ENCODE results near the gene NUDT16.
"Not testable (repeated sequence)": the region's sequence is repeated elsewhere in the genome, so short reads cannot be mapped to it uniquely, and the experiment has no call there.

NUDT16 gene

GRCh38 chr3:131374741-131375140 is 6.8 kb upstream of the NUDT16 start:
- Histone ChIP-seq H3K4me2 (ENCODE audit: low read length) (no peak overlapping the region), H3K4me1 (ENCODE audit: low read length) (peaks cover 5% of the 10 kb centered on the region; the same call in 1 of the 2 replicates), H3K27me3 (ENCODE audit: low read depth, low read length) (no peaks in the 10 kb centered on the region), H3K36me3 (replicated peaks; ENCODE audit: low read depth, low read length) (no peaks in the 10 kb centered on the region), H3K27ac (ENCODE audit: low read length) (no peak overlapping the region), H3K4me3 (ENCODE audit: low read length) (no peak overlapping the region), H3K79me2 (ENCODE audit: low read length) (no peaks in the 10 kb centered on the region), H2AFZ (ENCODE audit: low read depth, low read length) (no peak overlapping the region), H4K20me1 (ENCODE audit: insufficient read depth, low read length) (no peaks in the 10 kb centered on the region), H3K9ac (ENCODE audit: low read length) (no peak overlapping the region), H3K9me3 (ENCODE audit: insufficient read depth, low read length) (no peaks in the 10 kb centered on the region)
- no peak for TF ChIP-seq CTCF (IDR thresholded peaks at IDR 0.05; ENCODE audit: low read depth, low read length)

GRCh38 chr3:131380821-131381444 is 641 bp upstream of the NUDT16 start:
- H3K27ac ChIP-seq (ENCODE audit: low read length): peak overlapping the region; percentile 27

GRCh38 chr3:131386429-131387165 is 5.0 kb downstream of the NUDT16 start:
- Histone ChIP-seq H3K9me3 (ENCODE audit: insufficient read depth, low read length) (no peaks in the 10 kb centered on the region), H3K4me3 (ENCODE audit: low read length) (no peak overlapping the region), H3K4me2 (ENCODE audit: low read length) (no peak overlapping the region), H3K27me3 (ENCODE audit: low read depth, low read length) (no peaks in the 10 kb centered on the region), H3K79me2 (ENCODE audit: low read length) (peaks cover 9% of the 10 kb centered on the region; the same call in 1 of the 2 replicates), H4K20me1 (ENCODE audit: insufficient read depth, low read length) (no peaks in the 10 kb centered on the region), H3K4me1 (ENCODE audit: low read length) (peaks cover 9% of the 10 kb centered on the region), H3K27ac (ENCODE audit: low read length) (no peak overlapping the region), H2AFZ (ENCODE audit: low read depth, low read length) (no peak overlapping the region), H3K36me3 (replicated peaks; ENCODE audit: low read depth, low read length) (peaks cover 16% of the 10 kb centered on the region), H3K9ac (ENCODE audit: low read length) (no peak overlapping the region)
- no peak for TF ChIP-seq CTCF (IDR thresholded peaks at IDR 0.05; ENCODE audit: low read depth, low read length)
- no peak for TF ChIP-seq EZH2phosphoT487 (IDR thresholded peaks at IDR 0.05; ENCODE audit: low read depth)

More at GRCh38 chr3:131380821-131381444, 641 bp upstream of the NUDT16 start:
- not testable (repeated sequence) for H3K9me3 ChIP-seq (ENCODE audit: insufficient read depth, low read length); H3K79me2 ChIP-seq (ENCODE audit: low read length); H3K4me1 ChIP-seq (ENCODE audit: low read length); H4K20me1 ChIP-seq (ENCODE audit: insufficient read depth, low read length); H3K27me3 ChIP-seq (ENCODE audit: low read depth, low read length)
- Histone ChIP-seq H3K36me3 (replicated peaks; ENCODE audit: low read depth, low read length) (peaks cover 14% of the 10 kb centered on the region), H2AFZ (ENCODE audit: low read depth, low read length) (peak overlapping the region; percentile 96), H3K9ac (ENCODE audit: low read length) (peak overlapping the region; percentile 83), H3K4me2 (ENCODE audit: low read length) (peak overlapping the region; percentile 83), H3K4me3 (ENCODE audit: low read length) (peak overlapping the region; percentile 96)

- Histone ChIP-seq H2AFZ (ENCODE audit: low read depth, low read length) (no peak overlapping the region), H3K4me1 (ENCODE audit: low read length) (peaks cover 4% of the 10 kb centered on the region)
- TF ChIP-seq EZH2phosphoT487 (IDR thresholded peaks at IDR 0.05; ENCODE audit: low read depth): no peak
- TF ChIP-seq CTCF (IDR thresholded peaks at IDR 0.05; ENCODE audit: low read depth, low read length): no peak
Measured at GRCh38 chr3:131387796-131388489, 6.4 kb downstream of the NUDT16 start.

More at GRCh38 chr3:131387796-131388489, 6.4 kb downstream of the NUDT16 start:
- Histone ChIP-seq H3K36me3 (replicated peaks; ENCODE audit: low read depth, low read length) (peaks cover 16% of the 10 kb centered on the region), H3K27ac (ENCODE audit: low read length) (no peak overlapping the region), H4K20me1 (ENCODE audit: insufficient read depth, low read length) (no peaks in the 10 kb centered on the region), H3K4me2 (ENCODE audit: low read length) (no peak overlapping the region), H3K4me3 (ENCODE audit: low read length) (no peak overlapping the region), H3K9me3 (ENCODE audit: insufficient read depth, low read length) (no peaks in the 10 kb centered on the region), H3K27me3 (ENCODE audit: low read depth, low read length) (no peaks in the 10 kb centered on the region), H3K9ac (ENCODE audit: low read length) (no peak overlapping the region), H3K79me2 (ENCODE audit: low read length) (no peaks in the 10 kb centered on the region)
